Fibroblast of peridontal ligament (primary cell): ENCODE data around the gene BIN1.

Experiments used
- DNase-seq: peaks from one replicate; pipeline ENCODE4 v3.0.0-alpha.2; 2010; ENCODE audit errors: extremely low read depth

Gene BIN1

GRCh38 chr2:126999106-126999756, 107.7 kb downstream of the BIN1 start:
- DNase-seq: no peak

GRCh38 chr2:126998486-126998885, 108.5 kb downstream of the BIN1 start:
- no peak for DNase-seq
